ENCODE results near the gene JPH3.

JPH3 gene

DNA sequence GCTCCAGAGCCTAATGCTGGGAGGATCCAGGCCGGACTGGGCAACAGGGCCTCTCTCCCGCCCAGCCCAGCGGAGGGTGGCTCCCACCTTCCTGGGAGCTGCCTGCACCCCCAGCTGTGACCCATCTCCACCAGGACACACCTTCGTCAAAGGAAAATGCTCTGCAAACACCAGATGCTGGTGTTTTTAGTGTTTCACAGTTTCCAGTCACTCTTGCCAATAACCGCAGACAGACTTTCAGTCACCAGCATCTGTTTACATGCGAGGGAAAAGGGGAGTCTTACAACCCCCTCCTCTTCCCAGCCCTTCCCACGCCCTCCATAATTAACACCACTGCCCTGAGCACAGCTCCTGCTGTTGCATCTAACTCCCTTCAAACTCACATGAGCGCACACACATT lies 138.1 kb downstream of the JPH3 start:
- POLR2A ChIA-PET (ENCODE audit: low non-redundant PET), result no interaction called here
- no peak for DNase-seq (ENCODE audit: low spot score)
- CTCF ChIA-PET, result interaction anchor here (0.6 kb wide), 1 partner anchor 36 kb away, joined by 6 read pairs; no protein-coding TSS in a partner anchor
- TF ChIP-seq, protein P1, sequence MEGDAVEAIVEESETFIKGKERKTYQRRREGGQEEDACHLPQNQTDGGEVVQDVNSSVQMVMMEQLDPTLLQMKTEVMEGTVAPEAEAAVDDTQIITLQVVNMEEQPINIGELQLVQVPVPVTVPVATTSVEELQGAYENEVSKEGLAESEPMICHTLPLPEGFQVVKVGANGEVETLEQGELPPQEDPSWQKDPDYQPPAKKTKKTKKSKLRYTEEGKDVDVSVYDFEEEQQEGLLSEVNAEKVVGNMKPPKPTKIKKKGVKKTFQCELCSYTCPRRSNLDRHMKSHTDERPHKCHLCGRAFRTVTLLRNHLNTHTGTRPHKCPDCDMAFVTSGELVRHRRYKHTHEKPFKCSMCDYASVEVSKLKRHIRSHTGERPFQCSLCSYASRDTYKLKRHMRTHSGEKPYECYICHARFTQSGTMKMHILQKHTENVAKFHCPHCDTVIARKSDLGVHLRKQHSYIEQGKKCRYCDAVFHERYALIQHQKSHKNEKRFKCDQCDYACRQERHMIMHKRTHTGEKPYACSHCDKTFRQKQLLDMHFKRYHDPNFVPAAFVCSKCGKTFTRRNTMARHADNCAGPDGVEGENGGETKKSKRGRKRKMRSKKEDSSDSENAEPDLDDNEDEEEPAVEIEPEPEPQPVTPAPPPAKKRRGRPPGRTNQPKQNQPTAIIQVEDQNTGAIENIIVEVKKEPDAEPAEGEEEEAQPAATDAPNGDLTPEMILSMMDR (conservative IDR thresholded peaks at IDR 0.05; ENCODE audit: low read depth), result no peak
- H3K27ac ChIP-seq, result peak overlapping the region; percentile 49

DNA sequence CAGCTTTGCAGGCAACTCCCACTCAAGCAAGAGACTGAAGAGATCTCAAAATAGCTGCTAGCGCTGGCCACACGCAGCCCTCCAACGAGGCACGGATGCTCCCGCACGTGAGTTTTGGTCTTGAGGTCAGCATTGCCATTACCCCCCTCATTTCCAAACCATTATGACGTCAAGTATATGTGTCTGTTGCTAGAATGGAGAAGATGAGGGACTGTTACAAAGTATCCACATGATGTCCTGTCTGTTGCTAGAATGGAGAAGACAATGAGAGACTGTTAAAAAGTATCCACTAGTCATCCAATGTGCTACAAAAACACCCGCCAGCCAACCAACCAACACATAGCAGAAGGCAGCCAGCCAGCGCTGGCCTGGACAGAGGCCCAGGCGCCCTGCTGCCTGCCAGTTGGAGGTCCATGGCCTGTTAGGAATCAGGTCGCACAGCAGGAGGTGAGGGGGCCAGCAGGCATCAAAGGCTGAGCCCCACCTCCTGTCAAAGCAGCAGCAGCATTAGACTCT lies 138.7 kb downstream of the JPH3 start:
- DNase-seq (ENCODE audit: low spot score), result no peak
- POLR2A ChIA-PET (ENCODE audit: low non-redundant PET), result no interaction called here
- CTCF ChIA-PET, result interaction anchor here (0.6 kb wide), 1 partner anchor 36 kb away, joined by 6 read pairs; no protein-coding TSS in a partner anchor
- TF ChIP-seq, protein P1 (conservative IDR thresholded peaks at IDR 0.05; ENCODE audit: low read depth), result no peak
- peak overlapping the region; percentile 49 for H3K27ac ChIP-seq

DNA sequence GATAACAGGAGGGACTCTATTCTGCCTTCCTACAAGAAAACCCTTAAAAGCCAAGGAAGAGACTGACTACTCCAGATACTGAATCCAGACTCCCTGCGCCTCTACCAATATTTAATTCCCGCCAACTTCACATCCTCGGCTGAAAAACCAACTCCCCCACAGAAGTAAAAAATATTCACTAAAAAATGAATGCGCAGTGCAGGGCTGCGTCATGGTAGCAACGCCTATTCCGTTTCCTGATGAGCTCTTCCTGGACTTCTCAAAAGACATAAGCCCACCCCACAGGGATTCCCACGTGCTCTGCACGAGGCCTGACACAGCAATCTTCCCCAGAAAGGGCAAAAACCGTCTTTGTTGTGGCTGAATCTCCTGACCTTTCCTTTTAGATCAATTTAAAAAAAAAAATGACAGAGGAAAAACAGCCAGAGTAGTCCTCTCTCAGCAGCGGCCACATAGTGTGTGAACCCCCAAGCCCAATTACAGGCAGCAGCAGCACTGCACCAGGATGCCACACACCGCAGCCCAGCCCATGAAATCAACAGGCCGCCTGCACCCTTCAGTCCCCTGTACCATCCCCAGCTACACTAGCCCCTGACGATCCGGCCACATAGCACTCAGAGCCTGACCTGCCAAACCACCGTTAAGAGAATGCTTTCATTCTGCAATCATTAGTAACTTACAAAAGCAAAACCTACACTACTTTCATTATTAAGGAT lies 139.6 kb downstream of the JPH3 start:
- POLR2A ChIA-PET (ENCODE audit: low non-redundant PET), result no interaction called here
- no peak overlapping the region for H3K27ac ChIP-seq
- TF ChIP-seq, protein P1 (conservative IDR thresholded peaks at IDR 0.05; ENCODE audit: low read depth), result no peak
- CTCF ChIA-PET, result no interaction called here
- DNase-seq (ENCODE audit: low spot score), result no peak

DNA sequence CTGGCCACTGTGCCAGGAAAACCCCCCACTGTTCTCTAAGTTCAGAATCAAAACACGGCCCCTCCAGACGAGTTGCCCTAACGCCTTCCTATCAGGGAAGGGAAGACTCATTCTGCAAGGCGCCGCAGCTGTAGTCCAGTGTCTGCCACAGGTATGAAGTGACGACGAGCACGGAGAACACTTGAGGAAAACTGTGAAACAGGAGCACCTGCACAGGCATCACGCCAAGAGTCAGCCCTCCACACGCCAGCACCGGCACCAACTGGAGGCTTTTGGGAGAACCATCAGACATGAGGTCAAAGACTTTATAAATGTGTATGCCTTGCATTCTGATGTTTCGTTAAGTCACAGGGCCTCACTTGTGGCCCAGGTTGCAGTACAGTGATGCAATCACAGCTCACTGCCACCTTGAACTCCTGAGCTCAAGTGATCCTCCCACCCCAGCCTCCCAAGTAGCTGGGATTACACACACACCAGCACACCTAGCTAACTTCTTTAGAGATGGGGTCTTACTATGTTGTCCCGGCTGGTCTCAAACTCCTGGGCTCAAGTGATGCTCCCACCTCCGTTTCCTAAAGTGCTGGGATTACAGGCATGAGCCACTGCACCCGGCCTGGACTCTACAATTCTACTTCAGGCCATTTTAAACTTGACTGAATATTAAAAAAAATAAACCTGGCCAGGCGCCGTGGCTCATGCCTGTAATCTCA lies 140.6 kb downstream of the JPH3 start:
- no peak for DNase-seq (ENCODE audit: low spot score)
- TF ChIP-seq, protein P1 (conservative IDR thresholded peaks at IDR 0.05; ENCODE audit: low read depth), result no peak
- H3K27ac ChIP-seq, result no peak overlapping the region
- CTCF ChIA-PET, result no interaction called here
- POLR2A ChIA-PET (ENCODE audit: low non-redundant PET), result no interaction called here

DNA sequence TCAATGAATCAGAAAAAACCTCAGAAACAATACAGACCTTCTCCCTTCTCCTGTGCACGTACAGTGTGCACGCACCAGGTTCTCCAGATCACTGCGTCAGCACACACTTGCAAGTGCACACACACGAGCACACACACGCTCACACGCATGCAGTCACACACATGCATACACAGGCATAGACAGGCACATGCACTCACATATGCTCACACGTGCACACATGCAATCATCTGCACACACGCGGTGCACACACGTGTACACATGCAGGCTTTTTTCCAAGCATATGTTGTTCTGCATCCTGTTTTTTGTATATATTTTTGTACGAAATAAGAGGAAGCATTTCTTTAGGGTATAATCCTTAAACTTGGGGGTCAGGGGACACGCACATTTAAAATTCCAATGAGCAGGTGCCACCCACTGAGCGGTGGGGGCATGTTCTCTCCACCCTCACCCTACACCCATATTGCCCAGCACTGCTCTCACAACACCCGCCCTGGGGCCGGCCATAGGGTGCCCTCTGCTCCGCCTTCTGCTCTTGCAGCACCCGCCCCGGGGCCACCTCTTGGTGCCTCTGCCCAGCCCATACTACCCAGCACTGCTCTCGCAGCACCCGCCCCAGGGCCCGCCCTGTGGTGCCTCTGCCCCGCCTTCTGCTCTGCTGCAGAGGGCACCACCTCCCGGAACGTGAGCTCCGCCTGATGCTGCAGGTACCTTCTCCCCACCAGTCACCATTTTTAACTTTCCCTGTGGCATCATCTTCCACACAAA lies 142.6 kb downstream of the JPH3 start:
- no peak for DNase-seq (ENCODE audit: low spot score)
- peak overlapping the region; percentile 8; the same call in 1 of the 2 replicates for H3K27ac ChIP-seq
- TF ChIP-seq, protein P1 (conservative IDR thresholded peaks at IDR 0.05; ENCODE audit: low read depth), result no peak
- ChIA-PET CTCF (interaction anchor here (0.7 kb wide), 1 partner anchor 311 kb away, joined by 4 read pairs; no protein-coding TSS in a partner anchor), POLR2A (ENCODE audit: low non-redundant PET) (no interaction called here)

DNA sequence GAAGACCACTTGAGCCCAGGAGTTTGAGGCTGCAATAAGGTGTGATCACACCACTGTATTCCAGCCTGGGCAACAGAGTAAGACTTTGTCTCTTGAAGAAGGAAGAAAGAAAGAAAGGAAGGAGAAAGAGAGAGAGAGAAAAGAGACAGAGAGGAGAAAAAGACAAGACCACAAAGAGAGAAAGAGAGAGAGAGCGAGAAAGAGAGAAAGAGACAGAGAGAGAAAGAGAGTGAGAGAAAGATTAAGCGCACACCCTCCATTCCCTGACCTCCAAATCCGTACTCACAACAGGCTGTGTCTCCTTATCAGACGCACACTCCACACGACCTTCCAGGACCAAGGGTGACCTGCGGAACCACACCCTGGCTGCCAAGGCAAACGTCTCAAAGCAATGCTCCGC lies 143.9 kb downstream of the JPH3 start:
- POLR2A ChIA-PET (ENCODE audit: low non-redundant PET), result interaction anchor here (0.6 kb wide), 1 partner anchor 31 kb away, joined by 6 read pairs; no protein-coding TSS in a partner anchor

More for the DNA sequence above, 143.9 kb downstream of the JPH3 start:
- no peak for DNase-seq (ENCODE audit: low spot score)
- CTCF ChIA-PET, result interaction anchor here (0.7 kb wide), 1 partner anchor 33 kb away, joined by 3 read pairs; no protein-coding TSS in a partner anchor
- no peak overlapping the region for H3K27ac ChIP-seq
- TF ChIP-seq, protein P1 (conservative IDR thresholded peaks at IDR 0.05; ENCODE audit: low read depth), result no peak

Data from RWPE1 (cell line).